Nephron progenitor cell (in vitro differentiated cells): ENCODE results near the gene CPEB3.

Source experiments
- DNase-seq: peaks from one replicate; pipeline ENCODE4 v3.0.0; 2021
- H3K27ac Mint-ChIP-seq: 2 replicates; pipeline ENCODE4 v1.8.0; 2021; ENCODE audit warnings: mild to moderate bottlenecking, moderate library complexity, mixed read lengths
- H3K27me3 Mint-ChIP-seq: 2 replicates; pipeline ENCODE4 v1.8.0; 2021; ENCODE audit warnings: mild to moderate bottlenecking, low read depth, mixed read lengths; ENCODE audit not compliant: poor library complexity
- H3K36me3 Mint-ChIP-seq: 2 replicates; pipeline ENCODE4 v1.8.0; 2021; ENCODE audit warnings: low read depth, mixed read lengths
- H3K4me1 Mint-ChIP-seq: 2 replicates; pipeline ENCODE4 v1.8.0; 2021; ENCODE audit warnings: mixed read lengths
- H3K4me3 Mint-ChIP-seq: 2 replicates; pipeline ENCODE4 v1.8.0; 2021; ENCODE audit warnings: mild to moderate bottlenecking, moderate library complexity, mixed read lengths
- H3K9me3 Mint-ChIP-seq: 2 replicates; pipeline ENCODE4 v1.8.0; 2021; ENCODE audit warnings: mild to moderate bottlenecking, moderate library complexity, mixed read lengths
- TF ChIP-seq, protein P1 (sequence below): fragments of 200-600 bp; sonication (generic); IDR thresholded peaks from 2 replicates; pipeline ENCODE4 v1.5.0; 2021; ENCODE audit warnings: antibody characterized with exemption

Gene CPEB3

DNA sequence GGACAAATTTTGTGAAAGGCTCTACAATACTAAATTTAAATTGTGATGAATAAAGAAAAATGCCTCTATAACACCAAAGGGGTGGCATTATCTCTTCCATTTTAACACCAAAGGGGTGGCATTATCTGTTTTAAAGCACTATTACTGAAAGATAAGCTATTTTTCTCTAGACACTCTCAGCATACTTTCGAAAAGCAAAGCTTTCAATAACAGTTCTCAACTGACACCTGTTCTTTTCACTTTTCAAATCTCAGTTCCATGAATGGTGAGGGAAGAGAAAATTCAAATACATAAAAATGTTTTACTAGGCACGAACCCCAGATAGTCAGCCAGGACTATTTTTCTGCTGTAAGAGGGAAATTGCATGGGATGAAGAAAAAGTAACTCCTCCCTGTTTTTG is 103.8 kb downstream of the CPEB3 start:
- Mint-ChIP-seq H3K27ac (no peak overlapping the region), H3K4me3 (no peak overlapping the region), H3K36me3 (no peaks in the 10 kb centered on the region), H3K9me3 (no peaks in the 10 kb centered on the region), H3K4me1 (no peaks in the 10 kb centered on the region), H3K27me3 (peaks cover 4% of the 10 kb centered on the region)
- TF ChIP-seq, protein P1, sequence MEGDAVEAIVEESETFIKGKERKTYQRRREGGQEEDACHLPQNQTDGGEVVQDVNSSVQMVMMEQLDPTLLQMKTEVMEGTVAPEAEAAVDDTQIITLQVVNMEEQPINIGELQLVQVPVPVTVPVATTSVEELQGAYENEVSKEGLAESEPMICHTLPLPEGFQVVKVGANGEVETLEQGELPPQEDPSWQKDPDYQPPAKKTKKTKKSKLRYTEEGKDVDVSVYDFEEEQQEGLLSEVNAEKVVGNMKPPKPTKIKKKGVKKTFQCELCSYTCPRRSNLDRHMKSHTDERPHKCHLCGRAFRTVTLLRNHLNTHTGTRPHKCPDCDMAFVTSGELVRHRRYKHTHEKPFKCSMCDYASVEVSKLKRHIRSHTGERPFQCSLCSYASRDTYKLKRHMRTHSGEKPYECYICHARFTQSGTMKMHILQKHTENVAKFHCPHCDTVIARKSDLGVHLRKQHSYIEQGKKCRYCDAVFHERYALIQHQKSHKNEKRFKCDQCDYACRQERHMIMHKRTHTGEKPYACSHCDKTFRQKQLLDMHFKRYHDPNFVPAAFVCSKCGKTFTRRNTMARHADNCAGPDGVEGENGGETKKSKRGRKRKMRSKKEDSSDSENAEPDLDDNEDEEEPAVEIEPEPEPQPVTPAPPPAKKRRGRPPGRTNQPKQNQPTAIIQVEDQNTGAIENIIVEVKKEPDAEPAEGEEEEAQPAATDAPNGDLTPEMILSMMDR: no peak
- DNase-seq: no peak

DNA sequence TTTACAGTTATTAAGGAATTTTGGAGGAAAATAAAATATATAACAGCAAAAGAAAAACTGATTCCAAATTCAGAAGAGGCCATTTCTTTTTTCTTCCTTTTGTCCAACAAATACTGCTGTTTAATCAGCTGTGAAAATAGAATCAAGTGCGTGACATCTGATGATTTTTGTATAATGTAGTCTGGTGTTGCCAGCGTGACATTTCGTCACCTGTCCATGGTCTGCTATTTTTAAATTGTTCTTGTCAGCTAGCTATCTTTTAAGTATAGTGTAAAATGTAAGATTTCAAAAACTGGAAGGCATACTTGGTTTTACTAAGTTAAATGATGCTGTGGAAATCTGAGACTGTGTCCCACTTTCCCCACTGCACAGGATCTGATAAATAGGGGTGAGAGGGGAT is 105.9 kb downstream of the CPEB3 start:
- no peaks in the 10 kb centered on the region for H3K9me3 Mint-ChIP-seq
- H3K36me3 Mint-ChIP-seq: no peaks in the 10 kb centered on the region
- no peak overlapping the region for H3K27ac Mint-ChIP-seq
- H3K27me3 Mint-ChIP-seq: peaks cover 2% of the 10 kb centered on the region
- DNase-seq: no peak
- H3K4me1 Mint-ChIP-seq: no peaks in the 10 kb centered on the region
- no peak overlapping the region for H3K4me3 Mint-ChIP-seq
- TF ChIP-seq, protein P1: no peak

DNA sequence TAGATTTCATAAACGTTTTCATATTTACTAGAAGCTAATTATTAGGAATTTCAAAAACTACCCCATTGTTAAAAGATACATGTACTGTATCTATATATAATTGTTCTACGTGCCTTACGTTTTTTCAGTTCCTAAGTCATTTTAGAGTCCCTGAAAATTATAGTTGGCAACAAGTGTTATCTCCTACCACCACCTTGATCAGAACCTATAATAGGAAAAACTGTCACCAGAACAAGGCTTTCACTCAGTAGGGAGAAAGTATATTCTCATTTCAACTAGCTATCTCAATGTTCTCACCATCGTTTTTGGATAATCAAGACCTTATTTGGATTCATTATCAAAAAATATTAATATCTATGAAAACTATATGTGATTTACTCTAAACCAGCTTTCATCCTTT is 107.7 kb downstream of the CPEB3 start:
- TF ChIP-seq, protein P1: no peak
- no peaks in the 10 kb centered on the region for H3K4me1 Mint-ChIP-seq
- DNase-seq: no peak
- no peaks in the 10 kb centered on the region for H3K27me3 Mint-ChIP-seq
- H3K36me3 Mint-ChIP-seq: no peaks in the 10 kb centered on the region
- H3K4me3 Mint-ChIP-seq: no peak overlapping the region
- H3K27ac Mint-ChIP-seq: no peak overlapping the region
- H3K9me3 Mint-ChIP-seq: no peaks in the 10 kb centered on the region

DNA sequence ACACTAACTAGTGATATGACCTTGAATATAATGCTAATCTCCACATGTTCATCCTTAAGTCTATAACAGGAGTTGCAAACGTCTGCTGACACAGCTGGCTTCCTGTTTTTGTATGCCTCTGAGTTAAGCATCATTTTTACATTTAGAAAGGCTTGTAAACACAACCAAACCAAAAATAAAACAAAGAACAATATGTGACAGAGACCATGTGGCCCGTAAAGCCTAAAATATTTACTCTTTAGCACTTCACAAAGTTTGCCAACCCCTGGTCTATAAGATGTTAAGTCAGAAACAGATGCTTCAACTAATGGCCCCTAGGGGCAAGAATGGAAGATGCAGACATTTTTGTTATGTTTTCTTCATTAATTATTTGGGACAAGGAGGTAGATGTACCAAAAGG is 109.3 kb downstream of the CPEB3 start:
- no peak for DNase-seq
- no peaks in the 10 kb centered on the region for H3K4me1 Mint-ChIP-seq
- no peaks in the 10 kb centered on the region for H3K36me3 Mint-ChIP-seq
- no peak overlapping the region for H3K4me3 Mint-ChIP-seq
- H3K27me3 Mint-ChIP-seq: no peaks in the 10 kb centered on the region
- no peaks in the 10 kb centered on the region for H3K9me3 Mint-ChIP-seq
- H3K27ac Mint-ChIP-seq: no peak overlapping the region
- TF ChIP-seq, protein P1: no peak

DNA sequence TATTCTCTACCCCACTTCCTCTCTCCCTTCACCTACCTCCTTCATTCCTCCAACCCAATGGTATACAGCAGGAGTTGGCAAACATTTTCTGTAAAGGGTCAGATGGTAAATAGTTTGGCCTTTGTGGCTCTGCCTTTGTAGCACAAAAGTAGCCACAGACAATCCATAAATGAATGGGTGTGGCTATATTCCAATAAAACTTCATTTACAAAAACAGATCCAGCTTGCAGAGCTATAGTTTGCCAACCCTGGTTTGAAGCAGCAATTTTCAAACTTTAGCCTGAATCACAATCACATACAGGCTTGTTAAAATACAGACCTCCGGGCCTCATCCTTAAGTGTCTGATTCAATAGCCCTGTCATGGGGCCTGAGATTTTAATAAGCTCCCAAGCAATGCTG is 110.5 kb downstream of the CPEB3 start:
- no peaks in the 10 kb centered on the region for H3K9me3 Mint-ChIP-seq
- TF ChIP-seq, protein P1: no peak
- no peaks in the 10 kb centered on the region for H3K4me1 Mint-ChIP-seq
- no peaks in the 10 kb centered on the region for H3K27me3 Mint-ChIP-seq
- no peak overlapping the region for H3K4me3 Mint-ChIP-seq
- H3K36me3 Mint-ChIP-seq: no peaks in the 10 kb centered on the region
- no peak for DNase-seq
- no peak overlapping the region for H3K27ac Mint-ChIP-seq

DNA sequence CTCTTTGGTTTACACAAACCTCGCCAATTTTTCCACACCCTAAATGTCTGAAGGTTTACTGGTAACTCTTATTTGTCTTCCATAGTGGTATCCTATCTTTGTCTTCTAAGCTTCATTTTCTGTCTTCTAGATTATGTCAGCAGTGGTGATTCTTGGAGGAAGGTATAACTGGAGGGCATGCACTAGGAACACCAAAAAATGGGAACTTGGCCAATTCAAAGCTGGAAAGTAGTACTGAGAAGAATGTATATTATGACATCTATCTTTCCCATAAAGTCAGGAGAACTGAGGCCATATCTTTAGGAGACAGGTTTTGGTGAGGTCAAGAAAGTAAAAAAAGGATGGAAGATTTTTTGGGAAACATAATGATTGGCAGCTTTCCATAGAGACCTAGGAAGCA is 113.3 kb downstream of the CPEB3 start:
- Mint-ChIP-seq H3K27ac (no peak overlapping the region), H3K4me1 (no peaks in the 10 kb centered on the region), H3K4me3 (no peak overlapping the region), H3K27me3 (no peaks in the 10 kb centered on the region), H3K36me3 (no peaks in the 10 kb centered on the region), H3K9me3 (no peaks in the 10 kb centered on the region)
- TF ChIP-seq, protein P1: no peak
- DNase-seq: no peak
